Measurements from ENCODE around the gene SPRR1B. TPM values are rescaled to one million over a fixed set of nuclear protein-coding genes. Genes with fewer than 3 reads are reported as not detected.

SPRR1B gene
- not detected for total RNA-seq

DNA sequence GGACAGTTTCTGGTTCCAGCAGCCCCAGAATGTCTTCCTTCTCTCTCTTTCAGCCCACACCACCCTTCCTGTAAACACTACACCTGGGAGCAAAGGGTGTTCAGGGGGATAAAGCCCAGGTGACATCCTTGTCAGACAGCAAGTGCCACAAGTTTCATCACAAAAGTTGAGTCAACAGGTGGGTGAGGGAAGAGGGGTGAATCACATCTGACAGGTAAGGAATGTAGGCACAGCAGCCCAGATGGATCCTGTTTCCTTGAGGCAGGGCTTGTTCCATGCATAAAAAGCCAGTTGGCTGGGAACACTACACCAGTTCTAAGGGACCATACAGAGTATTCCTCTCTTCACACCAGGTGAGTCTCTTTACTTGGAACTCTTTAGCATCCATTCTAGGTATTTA, at the start of gene SPRR1B:
Gene SPRR1B, plus strand, starts transcription at position 309 of the 400 bp plus-strand sequence. CDS start 1,143 bp downstream, outside the sequence.
- Mint-ChIP-seq H3K36me3 (ENCODE audit: low read depth) (no peaks in the 10 kb centered on the region), H3K9me3 (no peaks in the 10 kb centered on the region), H3K27ac (no peak within 1 kb of the TSS), H3K4me1 (ENCODE audit: low read depth) (no peaks in the 10 kb centered on the region), H3K4me3 (no peak within 1 kb of the TSS), H3K27me3 (ENCODE audit: low read depth) (peaks cover 9% of the 10 kb centered on the region)
- DNase-seq, result no peak
- intact Hi-C loops (cut with micrococcal nuclease), result no loop called here
- CTCF ChIA-PET, result no interaction called here

DNA sequence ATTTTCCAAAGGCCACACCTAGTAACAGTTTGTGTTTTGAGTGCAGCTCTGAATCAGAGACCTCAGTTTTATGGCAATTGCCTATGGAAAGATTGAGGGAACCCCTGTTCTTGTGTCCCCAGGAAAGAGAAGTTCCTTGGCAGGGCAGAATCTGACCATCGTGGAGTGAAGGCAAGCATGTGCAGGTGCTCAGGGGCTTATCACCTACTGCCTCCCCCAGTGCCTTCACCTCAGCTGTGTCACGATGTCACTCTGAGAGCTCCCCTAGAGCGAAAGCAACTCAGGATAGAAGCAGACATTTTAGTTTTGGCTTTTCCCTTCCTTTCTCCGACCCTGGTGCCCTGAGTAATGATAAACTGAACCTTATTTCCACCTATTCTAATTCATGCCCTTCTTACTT, 48.9 kb upstream of the SPRR1B start:
- no peaks in the 10 kb centered on the region for H3K36me3 Mint-ChIP-seq (ENCODE audit: low read depth)
- H3K27me3 Mint-ChIP-seq (ENCODE audit: low read depth), result peaks cover 10% of the 10 kb centered on the region
- CTCF ChIA-PET, result no interaction called here
- no peaks in the 10 kb centered on the region for H3K9me3 Mint-ChIP-seq
- DNase-seq, result no peak
- no peak overlapping the region for H3K4me3 Mint-ChIP-seq
- H3K27ac Mint-ChIP-seq, result no peak overlapping the region
- no peaks in the 10 kb centered on the region for H3K4me1 Mint-ChIP-seq (ENCODE audit: low read depth)
- intact Hi-C loops (cut with micrococcal nuclease), result no loop called here

- no peak for DNase-seq
- H3K27me3 Mint-ChIP-seq (ENCODE audit: low read depth), result peaks cover 11% of the 10 kb centered on the region
- H3K27ac Mint-ChIP-seq, result no peak overlapping the region
- CTCF ChIA-PET, result interaction anchor here (0.6 kb wide), 1 partner anchor 18 kb away, joined by 3 read pairs; no protein-coding TSS in a partner anchor
- H3K36me3 Mint-ChIP-seq (ENCODE audit: low read depth), result no peaks in the 10 kb centered on the region
- no peaks in the 10 kb centered on the region for H3K4me1 Mint-ChIP-seq (ENCODE audit: low read depth)
- no peak overlapping the region for H3K4me3 Mint-ChIP-seq
- intact Hi-C loops (cut with micrococcal nuclease), result no loop called here
- H3K9me3 Mint-ChIP-seq, result no peaks in the 10 kb centered on the region
Observed at GRCh38 chr1:152983234-152983633, 47.8 kb upstream of the SPRR1B start.

DNA sequence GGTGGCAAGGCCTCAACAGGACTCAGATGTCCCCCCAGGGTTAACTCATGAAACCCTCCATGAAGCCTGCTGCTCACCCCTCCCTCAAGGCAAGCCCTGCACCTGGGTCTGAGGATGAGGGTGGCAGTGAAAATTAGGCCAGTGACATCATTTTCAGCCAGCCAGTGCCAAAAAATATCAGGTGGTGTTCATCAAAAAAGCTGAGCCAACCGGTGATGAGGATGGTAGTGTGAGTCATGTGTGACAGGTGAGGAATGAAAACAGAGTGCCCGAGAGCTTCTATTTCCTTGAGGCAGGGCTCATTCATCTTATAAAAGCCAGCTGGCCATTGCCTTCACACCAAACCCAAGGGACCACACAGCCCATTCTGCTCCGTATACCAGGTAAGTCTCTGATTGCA, 47.3 kb upstream of the SPRR1B start, which contains the start of gene SPRR1A:
Gene SPRR1A, plus strand, starts transcription at position 339 of the 400 bp plus-strand sequence. CDS start 1,150 bp downstream, outside the sequence.
- Mint-ChIP-seq H3K4me3 (no peak within 1 kb of the TSS), H3K36me3 (ENCODE audit: low read depth) (no peaks in the 10 kb centered on the region), H3K27ac (no peak within 1 kb of the TSS), H3K27me3 (ENCODE audit: low read depth) (peaks cover 15% of the 10 kb centered on the region), H3K4me1 (ENCODE audit: low read depth) (no peaks in the 10 kb centered on the region), H3K9me3 (no peaks in the 10 kb centered on the region)
- no peak for DNase-seq
- CTCF ChIA-PET, result interaction anchor here (0.6 kb wide), 1 partner anchor 18 kb away, joined by 3 read pairs; no protein-coding TSS in a partner anchor
- intact Hi-C loops (cut with micrococcal nuclease), result no loop called here

- intact Hi-C loops (cut with micrococcal nuclease), result no loop called here
- Mint-ChIP-seq H3K27me3 (ENCODE audit: low read depth) (peaks cover 17% of the 10 kb centered on the region), H3K4me1 (ENCODE audit: low read depth) (no peaks in the 10 kb centered on the region), H3K27ac (no peak overlapping the region), H3K4me3 (no peak overlapping the region), H3K9me3 (no peaks in the 10 kb centered on the region), H3K36me3 (ENCODE audit: low read depth) (no peaks in the 10 kb centered on the region)
- CTCF ChIA-PET, result no interaction called here
- DNase-seq, result no peak
Observed at GRCh38 chr1:152986578-152986977, 44.4 kb upstream of the SPRR1B start.

GRCh38 chr1:152993186-152993585, 37.8 kb upstream of the SPRR1B start:
- Mint-ChIP-seq H3K9me3 (peaks cover 6% of the 10 kb centered on the region), H3K27me3 (ENCODE audit: low read depth) (peaks cover 18% of the 10 kb centered on the region), H3K4me3 (no peak overlapping the region), H3K36me3 (ENCODE audit: low read depth) (no peaks in the 10 kb centered on the region), H3K27ac (no peak overlapping the region), H3K4me1 (ENCODE audit: low read depth) (no peaks in the 10 kb centered on the region)
- intact Hi-C loops (cut with micrococcal nuclease), result no loop called here
- CTCF ChIA-PET, result no interaction called here
- no peak for DNase-seq

- Mint-ChIP-seq H3K4me1 (ENCODE audit: low read depth) (no peaks in the 10 kb centered on the region), H3K36me3 (ENCODE audit: low read depth) (no peaks in the 10 kb centered on the region), H3K4me3 (no peak overlapping the region), H3K9me3 (peaks cover 6% of the 10 kb centered on the region), H3K27me3 (ENCODE audit: low read depth) (peaks cover 15% of the 10 kb centered on the region), H3K27ac (no peak overlapping the region)
- CTCF ChIA-PET, result no interaction called here
- DNase-seq, result no peak
- intact Hi-C loops (cut with micrococcal nuclease), result no loop called here
Observed at GRCh38 chr1:152995842-152996241, 35.2 kb upstream of the SPRR1B start.

GRCh38 chr1:152996633-152997400, 34.2 kb upstream of the SPRR1B start:
- H3K9me3 Mint-ChIP-seq, result peaks cover 6% of the 10 kb centered on the region
- no peak overlapping the region for H3K27ac Mint-ChIP-seq
- H3K27me3 Mint-ChIP-seq (ENCODE audit: low read depth), result peaks cover 12% of the 10 kb centered on the region
- H3K4me1 Mint-ChIP-seq (ENCODE audit: low read depth), result no peaks in the 10 kb centered on the region
- CTCF ChIA-PET, result no interaction called here
- DNase-seq, result no peak
- H3K36me3 Mint-ChIP-seq (ENCODE audit: low read depth), result no peaks in the 10 kb centered on the region
- no peak overlapping the region for H3K4me3 Mint-ChIP-seq
- intact Hi-C loops (cut with micrococcal nuclease), result no loop called here

DNA sequence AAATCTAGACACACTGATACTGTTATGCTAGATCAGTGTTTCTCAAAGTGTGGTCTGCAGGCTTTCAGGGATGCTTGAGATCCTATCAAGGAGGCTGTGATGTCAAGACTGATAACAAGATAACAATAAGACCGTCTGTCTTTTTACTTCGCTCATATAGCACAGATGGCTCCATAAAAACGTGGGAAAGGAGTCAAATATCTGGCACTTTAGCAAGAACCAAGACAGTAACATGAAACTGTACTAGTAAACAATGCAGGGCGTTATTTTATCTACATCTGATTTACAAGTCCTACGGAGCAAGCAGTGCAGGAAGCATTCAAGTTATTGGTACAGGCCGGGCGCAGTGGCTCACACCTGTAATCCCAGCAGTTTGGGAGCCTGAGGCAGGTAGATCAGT, 33.1 kb upstream of the SPRR1B start:
- intact Hi-C loops (cut with micrococcal nuclease), result no loop called here
- no peak for DNase-seq
- CTCF ChIA-PET, result no interaction called here
- peaks cover 6% of the 10 kb centered on the region for H3K9me3 Mint-ChIP-seq
- H3K4me3 Mint-ChIP-seq, result no peak overlapping the region
- H3K27me3 Mint-ChIP-seq (ENCODE audit: low read depth), result peaks cover 11% of the 10 kb centered on the region
- no peak overlapping the region for H3K27ac Mint-ChIP-seq
- H3K36me3 Mint-ChIP-seq (ENCODE audit: low read depth), result no peaks in the 10 kb centered on the region
- no peaks in the 10 kb centered on the region for H3K4me1 Mint-ChIP-seq (ENCODE audit: low read depth)

DNA sequence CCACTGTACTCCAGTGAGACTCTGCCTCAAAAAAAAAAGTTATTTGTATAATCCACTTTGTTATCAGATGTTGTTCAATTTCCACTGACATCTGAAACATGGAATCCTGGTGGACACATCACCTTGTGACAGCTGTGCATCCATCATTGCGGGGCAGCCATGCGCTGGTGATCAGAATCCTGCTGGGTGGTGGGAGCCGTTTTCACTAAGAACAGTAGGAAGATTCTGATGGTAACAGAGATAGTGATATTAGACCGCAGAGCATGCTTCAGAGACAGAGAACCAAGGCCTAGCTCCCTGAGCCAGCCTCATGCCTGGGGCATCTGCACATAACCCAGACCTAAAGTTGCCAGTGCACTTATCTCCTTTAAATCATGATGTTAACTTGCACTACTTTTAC, 32.5 kb upstream of the SPRR1B start:
- CTCF ChIA-PET, result no interaction called here
- no peaks in the 10 kb centered on the region for H3K4me1 Mint-ChIP-seq (ENCODE audit: low read depth)
- DNase-seq, result no peak
- no peak overlapping the region for H3K27ac Mint-ChIP-seq
- H3K9me3 Mint-ChIP-seq, result peaks cover 6% of the 10 kb centered on the region
- intact Hi-C loops (cut with micrococcal nuclease), result no loop called here
- peaks cover 8% of the 10 kb centered on the region for H3K27me3 Mint-ChIP-seq (ENCODE audit: low read depth)
- no peaks in the 10 kb centered on the region for H3K36me3 Mint-ChIP-seq (ENCODE audit: low read depth)
- no peak overlapping the region for H3K4me3 Mint-ChIP-seq

- intact Hi-C loops (cut with micrococcal nuclease), result no loop called here
- no peaks in the 10 kb centered on the region for H3K4me1 Mint-ChIP-seq (ENCODE audit: low read depth)
- CTCF ChIA-PET, result no interaction called here
- no peak overlapping the region for H3K4me3 Mint-ChIP-seq
- H3K27me3 Mint-ChIP-seq (ENCODE audit: low read depth), result peaks cover 7% of the 10 kb centered on the region
- peaks cover 6% of the 10 kb centered on the region for H3K9me3 Mint-ChIP-seq
- no peak for DNase-seq
- no peak overlapping the region for H3K27ac Mint-ChIP-seq
- no peaks in the 10 kb centered on the region for H3K36me3 Mint-ChIP-seq (ENCODE audit: low read depth)
Observed at GRCh38 chr1:152999818-153000217, 31.2 kb upstream of the SPRR1B start.

- CTCF ChIA-PET, result no interaction called here
- peaks cover 6% of the 10 kb centered on the region for H3K27me3 Mint-ChIP-seq (ENCODE audit: low read depth)
- H3K27ac Mint-ChIP-seq, result no peak overlapping the region
Observed at GRCh38 chr1:153000294-153000693, 30.7 kb upstream of the SPRR1B start.

DNA sequence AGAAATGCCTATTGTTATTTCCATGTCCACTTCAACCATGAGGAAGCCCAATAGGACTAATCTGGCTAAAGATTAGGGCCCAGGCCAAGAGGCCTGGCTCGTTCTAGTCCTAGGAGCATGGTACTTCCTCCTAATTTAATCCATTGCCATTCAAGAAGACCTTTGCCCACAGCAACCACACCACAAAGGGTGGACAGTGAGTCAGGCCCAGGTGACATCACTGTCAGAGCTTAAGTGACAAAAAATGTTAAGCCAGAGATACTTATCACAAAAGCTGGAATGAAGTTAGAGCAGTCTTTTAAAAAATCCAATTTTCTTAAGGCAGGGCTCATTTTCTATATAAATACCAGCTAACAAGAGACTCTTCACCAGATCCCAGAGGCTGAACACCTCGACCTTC, 29.6 kb upstream of the SPRR1B start, which contains the start of gene SPRR3:
Gene SPRR3, plus strand, starts transcription at position 368 of the 400 bp plus-strand sequence. CDS start 1,272 bp downstream, outside the sequence.
- no peaks in the 10 kb centered on the region for H3K36me3 Mint-ChIP-seq (ENCODE audit: low read depth)
- H3K27me3 Mint-ChIP-seq (ENCODE audit: low read depth), result peaks cover 2% of the 10 kb centered on the region
- H3K4me3 Mint-ChIP-seq, result no peak within 1 kb of the TSS
- no peak for DNase-seq
- CTCF ChIA-PET, result no interaction called here
- no peaks in the 10 kb centered on the region for H3K4me1 Mint-ChIP-seq (ENCODE audit: low read depth)
- no peak within 1 kb of the TSS for H3K27ac Mint-ChIP-seq
- intact Hi-C loops (cut with micrococcal nuclease), result no loop called here
- peaks cover 1% of the 10 kb centered on the region for H3K9me3 Mint-ChIP-seq

More at GRCh38 chr1:153000294-153000693, 30.7 kb upstream of the SPRR1B start:
- Mint-ChIP-seq H3K36me3 (ENCODE audit: low read depth) (no peaks in the 10 kb centered on the region), H3K4me1 (ENCODE audit: low read depth) (no peaks in the 10 kb centered on the region), H3K4me3 (no peak overlapping the region), H3K9me3 (peaks cover 3% of the 10 kb centered on the region)
- intact Hi-C loops (cut with micrococcal nuclease), result no loop called here
- no peak for DNase-seq

All from activated naive CD4-positive, alpha-beta T cell treated with anti-CD3 and anti-CD28 coated beads for 36 hours (primary cell).